PC-9 (cell line): ENCODE data around the gene LAMC2.

Source experiments
- CTCF ChIP-seq: fragments of 200-600 bp; sonication (generic); conservative IDR thresholded peaks from 2 replicates; pipeline ENCODE4 v1.6.1; 2017; ENCODE audit warnings: mixed run types, antibody characterized with exemption, mild to moderate bottlenecking, moderate library complexity
- EZH2 ChIP-seq: fragments of 200-600 bp; sonication (generic); IDR thresholded peaks from 2 replicates; pipeline ENCODE4 v1.8.0; 2017; ENCODE audit warnings: antibody characterized with exemption, low read depth

DNA sequence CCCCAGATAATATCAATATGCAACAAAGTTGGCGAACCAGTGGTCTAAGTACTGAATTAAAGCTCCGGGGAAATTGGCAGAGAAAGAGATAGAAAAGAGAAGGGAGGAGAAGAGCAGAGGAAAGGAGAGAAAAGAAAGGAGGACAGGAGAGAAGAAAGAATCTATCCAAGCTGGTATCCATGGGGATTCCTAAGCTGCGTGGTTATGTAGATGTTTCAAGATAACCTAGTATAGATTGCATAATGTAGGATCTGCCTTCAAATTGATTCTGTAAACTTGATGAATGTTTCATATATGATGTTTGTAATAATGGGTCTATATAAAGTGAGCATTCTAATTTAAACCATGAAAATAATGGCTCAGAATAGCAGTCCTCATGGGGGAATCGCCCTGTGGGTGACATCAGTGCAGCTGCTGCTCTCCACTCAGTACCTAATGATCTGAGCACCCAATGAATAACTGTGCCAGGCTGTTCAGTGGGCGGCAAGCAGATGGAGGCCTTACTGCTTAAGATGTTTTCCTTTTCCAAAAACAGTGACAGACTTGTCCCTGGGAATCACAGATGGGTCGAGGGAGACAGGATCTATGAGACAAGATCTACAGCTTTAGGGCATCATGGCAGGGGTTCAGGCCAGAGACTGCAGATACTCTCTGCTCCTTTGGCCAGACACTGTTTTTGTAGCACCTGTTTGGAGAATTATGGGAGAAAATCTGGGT is 78.0 kb downstream of the LAMC2 start:
- TF ChIP-seq CTCF (no peak), EZH2 (no peak)
